H1 (cell line): Measurements from ENCODE around the gene STARD3NL. TPM values are rescaled to one million over a fixed set of nuclear protein-coding genes. Genes with fewer than 3 reads are reported as not detected.

ENCODE experiments used
- ATF3 ChIP-seq: IDR thresholded peaks from 2 replicates; pipeline ENCODE4 v1.6.1; 2011; ENCODE audit warnings: low read depth, mild to moderate bottlenecking, low read length; ENCODE audit not compliant: insufficient read depth
- BCL11A ChIP-seq, 2 experiments: IDR thresholded peaks; one replicate each; pipeline ENCODE4 v1.6.1; 2011; ENCODE audit warnings: low read depth in 2 of 2, low read length in 2 of 2, mild to moderate bottlenecking in 2 of 2
- CEBPB ChIP-seq: IDR thresholded peaks from 2 replicates; pipeline ENCODE4 v1.6.1; 2012; ENCODE audit warnings: low read depth, low read length
- GABPA ChIP-seq: IDR thresholded peaks from 2 replicates; pipeline ENCODE4 v1.6.1; 2011; ENCODE audit warnings: mild to moderate bottlenecking, low read length, moderate library complexity, borderline replicate concordance; ENCODE audit not compliant: insufficient read depth
- KDM4A ChIP-seq: IDR thresholded peaks from one replicate; pipeline ENCODE4 v1.7.1; 2012; ENCODE audit warnings: low read depth, mild to moderate bottlenecking, moderate library complexity, low read length, inconsistent platforms; ENCODE audit not compliant: severe bottlenecking
- RAD21 ChIP-seq, 2 experiments: IDR thresholded peaks in 1 of 2; conservative IDR thresholded peaks in 1 of 2; 2 replicates each; pipeline ENCODE4 v1.6.1; 2011; ENCODE audit warnings: low read depth in 2 of 2, low read length in 2 of 2, improper control_type of control experiment in 1 of 2, inconsistent platforms in 1 of 2, mild to moderate bottlenecking in 1 of 2, moderate library complexity in 1 of 2
- RFX5 ChIP-seq: IDR thresholded peaks from 2 replicates; pipeline ENCODE4 v1.6.1; 2011; ENCODE audit warnings: low read depth, low read length, improper control_type of control experiment, borderline replicate concordance
- TCF12 ChIP-seq: IDR thresholded peaks from 2 replicates; pipeline ENCODE4 v1.6.1; 2011; ENCODE audit warnings: low read depth, mild to moderate bottlenecking, low read length
- polyA plus RNA-seq, 7 experiments: library from polyadenylated mRNA; depleted of rRNA in 3 of 7; stranded (reverse) in 5 of 7; unstranded in 2 of 7; fragments of >200 nt in 5 of 7; fragments of 200-250 nt in 2 of 7; gene quantifications; 1 replicate in 5 of 7; 2 replicates in 1 of 7; 4 replicates in 1 of 7; pipeline versions ENCODE4 v1.2.1 to v1.2.3, GENCODE V29; 2011 to 2013; ENCODE audit warnings: missing spikeins in 2 of 7, mixed read lengths in 2 of 7
- total RNA-seq: library from RNA; stranded (reverse); fragmentation: NEBNext Ultra II Directional; extraction: Animal tissue kit (Norgen Biotek cat#: 25700); gene quantifications from 2 replicates; pipeline ENCODE4 v1.2.1, GENCODE V29; 2021
- TF ChIP-seq, protein P1 (sequence below): fragments of 300-600 bp; sonication (generic); IDR thresholded peaks from 2 replicates; pipeline ENCODE4 v1.7.1; 2012; ENCODE audit warnings: low read length, moderate library complexity, mild to moderate bottlenecking, inconsistent platforms; ENCODE audit not compliant: insufficient replicate concordance
- TF ChIP-seq, protein P2 (sequence below): IDR thresholded peaks from 2 replicates; pipeline ENCODE4 v1.6.1; 2012; ENCODE audit warnings: inconsistent platforms

Gene STARD3NL
- total and polyA plus RNA-seq, 2 of the 8 experiments (the other 6 are each of a cell fraction or from before 2014, with no cell fraction given) = 27.1 to 40.5 TPM

DNA sequence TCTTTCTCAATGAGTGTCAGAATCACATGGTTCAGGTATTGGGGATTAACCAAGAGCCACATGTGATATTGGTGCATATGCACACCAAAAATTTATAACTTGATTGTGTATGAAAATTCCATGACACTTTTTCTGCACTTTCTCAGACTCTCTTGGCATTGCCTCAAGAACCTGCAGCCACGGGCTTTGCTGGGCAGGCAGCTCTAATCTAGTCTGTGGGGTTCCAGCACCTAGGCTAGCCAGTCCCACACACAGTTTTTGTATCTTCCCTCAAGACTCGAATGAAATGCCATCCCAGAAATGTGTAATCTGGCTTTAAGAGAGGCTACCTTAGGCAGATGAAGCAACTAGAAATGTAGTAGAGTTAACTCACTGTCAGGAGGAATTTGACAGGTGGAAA lies 21.7 kb downstream of the STARD3NL start (continued):
- TF ChIP-seq, protein P1, sequence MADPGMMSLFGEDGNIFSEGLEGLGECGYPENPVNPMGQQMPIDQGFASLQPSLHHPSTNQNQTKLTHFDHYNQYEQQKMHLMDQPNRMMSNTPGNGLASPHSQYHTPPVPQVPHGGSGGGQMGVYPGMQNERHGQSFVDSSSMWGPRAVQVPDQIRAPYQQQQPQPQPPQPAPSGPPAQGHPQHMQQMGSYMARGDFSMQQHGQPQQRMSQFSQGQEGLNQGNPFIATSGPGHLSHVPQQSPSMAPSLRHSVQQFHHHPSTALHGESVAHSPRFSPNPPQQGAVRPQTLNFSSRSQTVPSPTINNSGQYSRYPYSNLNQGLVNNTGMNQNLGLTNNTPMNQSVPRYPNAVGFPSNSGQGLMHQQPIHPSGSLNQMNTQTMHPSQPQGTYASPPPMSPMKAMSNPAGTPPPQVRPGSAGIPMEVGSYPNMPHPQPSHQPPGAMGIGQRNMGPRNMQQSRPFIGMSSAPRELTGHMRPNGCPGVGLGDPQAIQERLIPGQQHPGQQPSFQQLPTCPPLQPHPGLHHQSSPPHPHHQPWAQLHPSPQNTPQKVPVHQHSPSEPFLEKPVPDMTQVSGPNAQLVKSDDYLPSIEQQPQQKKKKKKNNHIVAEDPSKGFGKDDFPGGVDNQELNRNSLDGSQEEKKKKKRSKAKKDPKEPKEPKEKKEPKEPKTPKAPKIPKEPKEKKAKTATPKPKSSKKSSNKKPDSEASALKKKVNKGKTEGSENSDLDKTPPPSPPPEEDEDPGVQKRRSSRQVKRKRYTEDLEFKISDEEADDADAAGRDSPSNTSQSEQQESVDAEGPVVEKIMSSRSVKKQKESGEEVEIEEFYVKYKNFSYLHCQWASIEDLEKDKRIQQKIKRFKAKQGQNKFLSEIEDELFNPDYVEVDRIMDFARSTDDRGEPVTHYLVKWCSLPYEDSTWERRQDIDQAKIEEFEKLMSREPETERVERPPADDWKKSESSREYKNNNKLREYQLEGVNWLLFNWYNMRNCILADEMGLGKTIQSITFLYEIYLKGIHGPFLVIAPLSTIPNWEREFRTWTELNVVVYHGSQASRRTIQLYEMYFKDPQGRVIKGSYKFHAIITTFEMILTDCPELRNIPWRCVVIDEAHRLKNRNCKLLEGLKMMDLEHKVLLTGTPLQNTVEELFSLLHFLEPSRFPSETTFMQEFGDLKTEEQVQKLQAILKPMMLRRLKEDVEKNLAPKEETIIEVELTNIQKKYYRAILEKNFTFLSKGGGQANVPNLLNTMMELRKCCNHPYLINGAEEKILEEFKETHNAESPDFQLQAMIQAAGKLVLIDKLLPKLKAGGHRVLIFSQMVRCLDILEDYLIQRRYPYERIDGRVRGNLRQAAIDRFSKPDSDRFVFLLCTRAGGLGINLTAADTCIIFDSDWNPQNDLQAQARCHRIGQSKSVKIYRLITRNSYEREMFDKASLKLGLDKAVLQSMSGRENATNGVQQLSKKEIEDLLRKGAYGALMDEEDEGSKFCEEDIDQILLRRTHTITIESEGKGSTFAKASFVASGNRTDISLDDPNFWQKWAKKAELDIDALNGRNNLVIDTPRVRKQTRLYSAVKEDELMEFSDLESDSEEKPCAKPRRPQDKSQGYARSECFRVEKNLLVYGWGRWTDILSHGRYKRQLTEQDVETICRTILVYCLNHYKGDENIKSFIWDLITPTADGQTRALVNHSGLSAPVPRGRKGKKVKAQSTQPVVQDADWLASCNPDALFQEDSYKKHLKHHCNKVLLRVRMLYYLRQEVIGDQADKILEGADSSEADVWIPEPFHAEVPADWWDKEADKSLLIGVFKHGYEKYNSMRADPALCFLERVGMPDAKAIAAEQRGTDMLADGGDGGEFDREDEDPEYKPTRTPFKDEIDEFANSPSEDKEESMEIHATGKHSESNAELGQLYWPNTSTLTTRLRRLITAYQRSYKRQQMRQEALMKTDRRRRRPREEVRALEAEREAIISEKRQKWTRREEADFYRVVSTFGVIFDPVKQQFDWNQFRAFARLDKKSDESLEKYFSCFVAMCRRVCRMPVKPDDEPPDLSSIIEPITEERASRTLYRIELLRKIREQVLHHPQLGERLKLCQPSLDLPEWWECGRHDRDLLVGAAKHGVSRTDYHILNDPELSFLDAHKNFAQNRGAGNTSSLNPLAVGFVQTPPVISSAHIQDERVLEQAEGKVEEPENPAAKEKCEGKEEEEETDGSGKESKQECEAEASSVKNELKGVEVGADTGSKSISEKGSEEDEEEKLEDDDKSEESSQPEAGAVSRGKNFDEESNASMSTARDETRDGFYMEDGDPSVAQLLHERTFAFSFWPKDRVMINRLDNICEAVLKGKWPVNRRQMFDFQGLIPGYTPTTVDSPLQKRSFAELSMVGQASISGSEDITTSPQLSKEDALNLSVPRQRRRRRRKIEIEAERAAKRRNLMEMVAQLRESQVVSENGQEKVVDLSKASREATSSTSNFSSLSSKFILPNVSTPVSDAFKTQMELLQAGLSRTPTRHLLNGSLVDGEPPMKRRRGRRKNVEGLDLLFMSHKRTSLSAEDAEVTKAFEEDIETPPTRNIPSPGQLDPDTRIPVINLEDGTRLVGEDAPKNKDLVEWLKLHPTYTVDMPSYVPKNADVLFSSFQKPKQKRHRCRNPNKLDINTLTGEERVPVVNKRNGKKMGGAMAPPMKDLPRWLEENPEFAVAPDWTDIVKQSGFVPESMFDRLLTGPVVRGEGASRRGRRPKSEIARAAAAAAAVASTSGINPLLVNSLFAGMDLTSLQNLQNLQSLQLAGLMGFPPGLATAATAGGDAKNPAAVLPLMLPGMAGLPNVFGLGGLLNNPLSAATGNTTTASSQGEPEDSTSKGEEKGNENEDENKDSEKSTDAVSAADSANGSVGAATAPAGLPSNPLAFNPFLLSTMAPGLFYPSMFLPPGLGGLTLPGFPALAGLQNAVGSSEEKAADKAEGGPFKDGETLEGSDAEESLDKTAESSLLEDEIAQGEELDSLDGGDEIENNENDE = no peak
- no peak for TF ChIP-seq RAD21 (IDR thresholded peaks at IDR 0.05 in 1 of 2, conservative IDR thresholded peaks at IDR 0.05 in 1 of 2; ENCODE audit: low read depth in 2 of 2, low read length in 2 of 2)
- TF ChIP-seq, protein P2, sequence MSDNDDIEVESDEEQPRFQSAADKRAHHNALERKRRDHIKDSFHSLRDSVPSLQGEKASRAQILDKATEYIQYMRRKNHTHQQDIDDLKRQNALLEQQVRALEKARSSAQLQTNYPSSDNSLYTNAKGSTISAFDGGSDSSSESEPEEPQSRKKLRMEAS = no peak
- no peak for TF ChIP-seq KDM4A
- TF ChIP-seq TCF12 = no peak
- TF ChIP-seq CEBPB = no peak
- no peak for TF ChIP-seq RFX5
- TF ChIP-seq BCL11A (IDR thresholded peaks at IDR 0.05; ENCODE audit: low read depth in 2 of 2, low read length in 2 of 2) = no peak
- TF ChIP-seq ATF3 = no peak
- no peak for TF ChIP-seq GABPA
